Left cardiac atrium (tissue), 4 donors: ENCODE measurements around the gene ECHDC3. TPM values are rescaled to one million over a fixed set of nuclear protein-coding genes. Genes with fewer than 3 reads are reported as not detected.
"Not testable (repeated sequence)": the region's sequence is repeated elsewhere in the genome, so short reads cannot be mapped to it uniquely, and the experiment has no call there.

ENCODE experiments used
- ATAC-seq, 2 donors: fragments of 200-7000 bp; cut with Tn5 transposase; one replicate each; pipeline ENCODE4 v1.9.1; 2020; ENCODE audit warnings: mild to moderate bottlenecking in 2 of 2, moderate library complexity in 2 of 2
- DNase-seq: peaks from one replicate; pipeline ENCODE4 v3.0.0-alpha.2; 2020
- intact Hi-C, 2 donors: fragments of 100-400 bp; cut with DNase I; formaldehyde crosslinking; loops; one replicate each; pipeline versions ENCODE4 v1.14.1 to v1.15.1; 2022 to 2023
- long read RNA-seq: library from polyadenylated mRNA; unstranded; transcript quantifications from one replicate; pipeline ENCODE4 v2.0.0, GENCODE V29; 2021
- total RNA-seq, 2 donors: library from RNA; stranded (reverse); fragmentation: NEBNext Ultra II Directional; extraction: Animal tissue kit (Norgen Biotek cat#: 25700); gene quantifications; one replicate each; pipeline ENCODE4 v1.2.1, GENCODE V29; 2021
- donor health status: DM: no; HTN: yes; CAD: no.
- donor health status: DM: no; HTN: yes; CAD: no; lungs with severe emphysema.
- donor health status: DM: yes; HTN: yes; CAD: no.
- donor health status: Dilated cardiomyopathy.

The ECHDC3 gene, protein sequence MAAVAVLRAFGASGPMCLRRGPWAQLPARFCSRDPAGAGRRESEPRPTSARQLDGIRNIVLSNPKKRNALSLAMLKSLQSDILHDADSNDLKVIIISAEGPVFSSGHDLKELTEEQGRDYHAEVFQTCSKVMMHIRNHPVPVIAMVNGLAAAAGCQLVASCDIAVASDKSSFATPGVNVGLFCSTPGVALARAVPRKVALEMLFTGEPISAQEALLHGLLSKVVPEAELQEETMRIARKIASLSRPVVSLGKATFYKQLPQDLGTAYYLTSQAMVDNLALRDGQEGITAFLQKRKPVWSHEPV
- total RNA-seq = 10 to 100 TPM; 55.7 to 56.1 TPM
- long read RNA-seq, transcript ECHDC3-201 (5 exons, 1,649 nt) = major isoform, 10 of 17 reads
- long read RNA-seq, partial matches to known transcripts = 4 of 17 reads
- long read RNA-seq, other reads (novel, unspliced or antisense) = 3 of 17 reads

DNA sequence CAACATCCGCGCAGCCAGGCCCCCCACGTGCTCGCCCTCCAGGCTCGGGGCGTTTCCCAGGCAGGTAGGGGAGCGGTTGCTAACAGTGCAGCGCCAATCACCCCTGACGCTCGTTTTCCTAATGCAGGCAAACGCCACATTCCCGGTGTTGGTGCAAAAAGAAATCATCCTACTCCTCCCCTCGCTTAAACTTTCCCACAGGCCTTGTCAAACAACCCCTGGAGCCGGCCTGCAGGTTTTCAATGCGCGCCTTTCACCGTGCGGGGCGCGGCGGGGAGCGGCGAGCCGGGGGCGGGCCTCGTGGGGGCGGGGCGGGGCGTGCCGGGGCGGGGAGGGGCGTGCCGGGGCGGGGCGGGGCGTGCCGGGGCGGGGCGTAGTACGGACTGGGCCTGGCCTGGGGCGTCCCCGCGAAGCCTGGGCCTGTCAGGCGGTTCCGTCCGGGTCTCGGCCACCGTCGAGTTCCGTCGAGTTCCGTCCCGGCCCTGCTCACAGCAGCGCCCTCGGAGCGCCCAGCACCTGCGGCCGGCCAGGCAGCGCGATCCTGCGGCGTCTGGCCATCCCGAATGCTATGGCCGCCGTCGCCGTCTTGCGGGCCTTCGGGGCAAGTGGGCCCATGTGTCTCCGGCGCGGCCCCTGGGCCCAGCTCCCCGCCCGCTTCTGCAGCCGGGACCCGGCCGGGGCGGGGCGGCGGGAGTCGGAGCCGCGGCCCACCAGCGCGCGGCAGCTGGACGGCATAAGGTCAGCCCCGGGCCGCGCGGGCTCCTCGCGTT, at the start of gene ECHDC3:
ECHDC3 (plus strand) TSS at position 374 of the 770 bp plus-strand sequence; CDS start at position 569, 195 bp downstream.
- intact Hi-C loops = loop anchor here in 1 of 2 donors (5.0 kb wide), 1 partner anchor 225 kb away; no protein-coding TSS in a partner anchor
- ATAC-seq = peak; percentile 91 to 93
- DNase-seq = peak; percentile 74

DNA sequence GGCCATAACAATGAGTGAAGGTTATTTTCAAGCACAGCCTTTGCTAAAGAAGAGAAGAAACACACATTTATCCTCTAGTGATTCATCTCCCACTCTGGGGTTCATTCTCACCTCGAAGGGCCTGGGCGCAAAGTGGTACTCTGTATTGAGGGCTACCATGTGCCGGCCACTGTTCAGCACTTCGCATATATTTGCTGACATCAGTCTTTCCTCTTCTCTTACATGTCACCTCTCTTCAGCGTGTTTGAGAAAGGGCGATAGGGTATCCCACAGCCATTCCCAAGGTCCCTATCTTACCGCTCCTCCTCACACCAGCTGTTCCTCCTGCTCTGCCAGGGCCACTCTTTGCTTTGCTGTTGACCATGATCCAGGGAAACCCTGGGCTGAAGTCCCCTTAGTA, 48.8 kb upstream of the ECHDC3 start:
- DNase-seq (no peak), ATAC-seq (no peak)
- intact Hi-C loops = loop anchor here in 1 of 2 donors (5.0 kb wide), 1 partner anchor 81 kb away; the partner anchor contains the start of gene USP6NL

DNA sequence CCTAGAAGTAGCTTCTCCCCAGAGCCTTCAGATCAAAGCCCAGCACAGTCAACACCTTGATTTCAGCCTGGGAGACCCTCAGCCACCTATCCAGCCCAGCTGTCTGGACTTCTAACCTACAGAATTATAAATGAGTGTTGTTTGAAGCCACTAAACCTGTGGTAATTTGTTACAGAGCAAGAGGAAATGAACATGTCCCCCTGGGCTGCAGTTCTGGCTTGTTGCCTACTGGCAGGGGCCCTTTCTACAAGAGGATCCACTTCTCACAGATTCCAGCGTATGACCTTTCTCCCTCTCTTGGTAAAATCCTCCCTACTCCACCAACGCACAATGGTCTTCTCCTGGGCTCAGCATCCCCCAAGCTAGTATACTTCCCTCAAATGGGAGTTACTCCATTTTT, 46.4 kb upstream of the ECHDC3 start:
- intact Hi-C loops = no loop called here
- ATAC-seq (no peak), DNase-seq (no peak)

DNA sequence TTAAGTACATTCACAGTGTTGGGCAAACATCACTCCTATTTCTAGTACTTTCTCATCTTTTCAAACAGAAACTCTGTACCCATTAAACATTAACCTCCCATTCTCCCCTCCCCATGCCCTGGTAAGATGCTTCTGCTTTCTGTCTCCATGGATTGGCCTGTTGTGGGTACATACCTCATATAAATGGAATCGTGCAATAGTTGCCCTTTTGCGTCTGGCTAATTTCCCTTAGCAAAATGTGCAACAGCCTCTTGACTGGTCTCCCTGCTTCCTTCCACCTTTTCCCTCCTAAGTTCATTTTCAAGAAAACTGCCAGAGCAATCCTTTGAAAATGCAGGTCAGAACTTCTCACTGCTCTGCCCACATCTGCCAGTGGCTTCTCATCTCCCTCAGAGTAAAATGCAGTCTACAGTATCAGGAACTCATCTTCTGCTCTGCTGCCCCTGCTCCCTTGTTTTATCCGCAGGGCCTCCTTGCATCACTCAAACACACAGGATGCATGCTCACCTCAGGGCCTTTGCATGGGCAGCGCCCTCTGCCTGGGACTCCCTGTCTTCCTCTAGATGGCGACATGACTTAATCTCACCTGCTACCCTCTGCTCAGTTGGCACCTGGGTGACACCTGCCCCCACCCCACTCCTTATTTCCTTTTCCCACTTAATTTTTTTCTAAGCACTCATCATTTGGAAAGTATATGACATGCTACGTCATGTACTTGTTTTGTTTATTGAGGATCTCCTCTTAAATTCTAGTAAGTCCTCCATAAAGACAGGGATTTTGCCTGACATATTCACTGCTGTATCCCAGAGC, 44.3 kb upstream of the ECHDC3 start:
- no peak for DNase-seq
- intact Hi-C loops = no loop called here
- ATAC-seq = no peak

DNA sequence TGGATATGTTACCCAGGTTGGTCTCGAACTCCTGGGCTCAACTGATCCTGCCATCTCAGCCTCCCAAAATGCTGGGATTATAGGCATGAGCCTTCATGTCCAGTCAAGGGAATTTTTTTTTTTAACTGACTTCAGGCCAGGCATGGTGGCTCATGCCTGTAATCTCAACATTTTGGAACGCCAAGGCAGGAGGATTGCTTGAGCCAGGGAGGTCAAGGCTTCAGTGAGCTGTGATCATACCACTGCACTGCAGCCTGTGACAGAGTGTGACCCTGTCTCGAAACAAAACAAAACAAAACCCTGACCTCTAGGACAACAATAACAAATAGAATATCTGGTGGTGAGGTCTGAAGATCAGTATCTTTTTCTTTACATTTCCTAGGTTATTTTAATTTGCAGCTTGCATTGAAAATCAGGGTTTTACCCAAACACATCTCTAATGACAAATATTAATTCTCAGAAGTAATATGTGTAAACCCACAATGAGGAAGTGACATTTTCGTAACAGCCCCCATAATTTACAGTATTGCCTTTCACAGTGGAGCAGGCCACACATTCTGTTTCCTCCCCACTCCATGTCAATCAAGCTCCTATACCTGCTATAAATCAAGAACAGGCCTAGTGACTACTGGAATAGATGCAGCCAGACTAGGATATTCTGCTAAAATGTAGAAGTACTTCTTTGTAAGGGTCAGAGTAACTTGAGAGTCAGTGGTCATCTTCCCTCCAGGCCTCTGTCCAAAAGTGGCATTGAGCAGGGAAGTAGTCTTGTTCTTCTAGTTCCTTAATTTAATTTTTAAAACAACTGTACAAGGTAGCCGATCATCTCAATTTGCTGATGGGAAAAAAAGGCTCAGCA, 43.3 kb upstream of the ECHDC3 start:
- intact Hi-C loops = no loop called here
- DNase-seq = no peak
- ATAC-seq = no peak

DNA sequence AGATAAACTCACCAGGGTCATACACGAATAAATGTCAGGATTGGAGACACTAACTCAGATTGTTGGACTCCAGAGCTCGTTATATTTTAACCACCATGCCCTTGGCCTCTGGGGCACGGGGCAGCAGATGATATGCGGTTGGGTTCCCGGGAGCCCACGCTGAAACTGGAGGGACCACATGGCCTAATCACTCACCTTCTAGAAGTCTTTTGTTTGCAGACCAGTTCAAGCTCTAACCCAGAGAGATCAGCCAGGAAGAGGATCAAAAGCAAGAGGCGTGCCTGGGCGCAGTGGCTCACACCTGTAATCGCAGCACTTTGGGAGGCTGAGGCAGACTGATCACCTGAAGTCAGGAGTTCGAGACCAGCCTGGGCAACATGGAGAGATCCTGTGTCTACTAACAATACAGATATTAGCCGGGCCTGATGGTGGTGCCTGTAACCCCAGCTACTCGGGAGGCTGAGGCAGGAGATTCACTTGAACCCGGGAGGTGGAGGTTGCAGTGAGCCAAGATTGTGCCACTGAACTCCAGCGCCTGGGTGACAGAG, 42.6 kb upstream of the ECHDC3 start:
- DNase-seq (no peak), ATAC-seq (no peak)
- intact Hi-C loops = no loop called here

DNA sequence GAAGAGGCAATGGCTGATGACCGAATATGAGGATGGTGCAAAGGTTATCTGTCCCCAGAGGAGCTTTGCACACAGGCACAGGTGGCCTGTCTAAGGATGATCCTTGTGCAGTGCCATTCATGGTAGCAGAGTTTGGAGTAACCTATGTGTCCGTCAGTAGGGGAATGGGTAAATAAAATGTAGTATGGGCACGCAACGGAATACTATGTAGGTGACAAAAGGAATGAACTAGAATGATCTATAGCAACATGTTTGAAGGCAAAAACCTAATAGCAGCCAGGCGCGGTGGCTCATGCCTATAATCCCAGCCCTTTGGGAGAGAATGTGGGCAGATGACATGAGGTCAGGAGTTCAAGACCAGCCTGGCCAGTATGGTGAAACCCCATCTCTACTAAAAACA, 41.6 kb upstream of the ECHDC3 start:
- ATAC-seq (no peak), DNase-seq (no peak)
- intact Hi-C loops = no loop called here

DNA sequence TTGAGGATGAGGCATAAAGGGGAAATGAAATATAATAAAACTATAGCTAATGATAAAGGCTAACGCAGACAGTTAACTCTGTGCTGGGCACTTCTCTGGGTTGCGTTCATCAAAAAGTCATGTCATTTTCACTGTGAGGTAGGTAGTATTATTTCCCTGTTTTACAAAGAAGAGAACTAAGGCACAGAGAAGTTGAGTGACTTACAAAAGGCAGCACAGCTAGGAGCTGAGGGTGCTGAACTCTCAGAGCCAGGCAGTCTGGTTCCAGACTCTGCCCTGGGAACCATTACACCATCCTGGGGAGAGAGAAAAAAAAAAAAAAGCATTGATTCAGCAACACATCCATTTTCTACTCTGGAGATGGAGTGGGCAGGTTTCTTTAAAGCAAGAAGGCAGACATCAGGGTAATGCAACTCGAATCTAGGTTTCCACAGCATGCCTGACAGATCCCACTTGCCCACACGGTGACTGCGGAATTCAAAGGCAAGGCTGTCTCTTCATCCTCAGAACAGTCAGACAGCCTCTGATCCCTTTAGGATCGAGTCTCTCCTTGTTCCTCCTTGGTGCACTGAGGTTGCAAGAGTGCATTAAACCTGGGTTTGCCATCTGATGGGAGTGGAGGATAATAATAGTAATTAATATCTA, 40.6 kb upstream of the ECHDC3 start:
- no peak for ATAC-seq
- intact Hi-C loops = no loop called here

DNA sequence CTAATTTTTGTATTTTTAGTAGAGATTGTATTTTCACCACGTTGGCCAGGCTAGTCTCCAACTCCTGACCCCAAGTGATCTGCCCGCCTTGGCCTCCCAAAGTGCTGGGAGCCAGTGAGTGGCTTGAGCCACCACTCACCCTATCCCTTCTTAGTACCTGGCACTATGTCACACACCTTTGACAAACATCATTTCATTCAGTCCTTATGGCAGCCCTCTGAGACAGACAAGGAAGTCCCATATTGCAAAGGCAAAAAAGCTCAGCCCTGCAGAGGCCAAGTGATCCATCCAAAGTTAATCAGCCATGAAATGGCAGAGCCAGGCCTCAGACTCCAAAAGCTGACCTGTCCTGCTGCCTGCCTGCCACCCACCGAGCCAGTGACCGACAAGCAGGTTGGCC, 39.9 kb upstream of the ECHDC3 start:
- no peak for ATAC-seq
- intact Hi-C loops = no loop called here
- DNase-seq = no peak

More for the DNA sequence above, 40.6 kb upstream of the ECHDC3 start:
- DNase-seq = no peak

DNA sequence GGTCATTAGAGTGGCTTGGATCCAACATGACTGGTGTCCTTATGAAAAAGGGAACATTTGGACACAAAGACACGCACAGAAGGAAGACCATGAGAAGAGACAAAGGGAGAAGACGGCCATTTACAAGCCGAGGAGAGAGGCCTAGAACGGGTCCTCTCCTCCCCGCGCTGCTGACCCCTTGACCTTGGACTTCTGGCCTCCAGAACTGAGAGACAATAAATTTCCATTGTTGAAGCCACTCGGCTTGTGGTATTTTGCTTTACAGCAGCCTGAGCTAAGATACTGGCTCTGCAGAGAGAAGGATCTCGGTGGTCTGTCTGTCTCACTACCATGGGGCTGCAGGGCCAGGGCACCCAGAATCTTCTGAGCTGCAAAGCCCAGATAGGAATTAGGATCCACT, 38.1 kb upstream of the ECHDC3 start:
- DNase-seq = no peak
- ATAC-seq = no peak
- intact Hi-C loops = no loop called here

DNA sequence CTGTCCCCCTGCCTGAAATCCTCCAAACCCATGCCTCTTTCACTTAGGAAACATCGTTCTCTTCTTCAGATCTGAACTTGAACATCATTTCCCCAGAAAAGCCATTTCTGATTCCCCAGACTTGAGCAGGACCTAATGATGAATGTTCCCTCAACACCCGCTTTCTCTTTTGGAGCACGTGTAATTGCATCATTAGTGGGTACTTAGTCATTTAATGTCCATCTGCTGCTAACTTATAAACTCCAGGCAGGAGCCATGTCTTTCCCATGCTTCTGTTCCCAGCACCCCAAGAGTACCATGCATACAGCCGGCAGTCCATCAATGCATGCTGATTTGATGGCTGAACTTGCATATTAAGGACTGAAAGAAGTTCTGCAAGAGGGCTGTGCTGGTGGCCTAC, 36.5 kb upstream of the ECHDC3 start:
- DNase-seq (no peak), ATAC-seq (no peak)
- intact Hi-C loops = no loop called here

DNA sequence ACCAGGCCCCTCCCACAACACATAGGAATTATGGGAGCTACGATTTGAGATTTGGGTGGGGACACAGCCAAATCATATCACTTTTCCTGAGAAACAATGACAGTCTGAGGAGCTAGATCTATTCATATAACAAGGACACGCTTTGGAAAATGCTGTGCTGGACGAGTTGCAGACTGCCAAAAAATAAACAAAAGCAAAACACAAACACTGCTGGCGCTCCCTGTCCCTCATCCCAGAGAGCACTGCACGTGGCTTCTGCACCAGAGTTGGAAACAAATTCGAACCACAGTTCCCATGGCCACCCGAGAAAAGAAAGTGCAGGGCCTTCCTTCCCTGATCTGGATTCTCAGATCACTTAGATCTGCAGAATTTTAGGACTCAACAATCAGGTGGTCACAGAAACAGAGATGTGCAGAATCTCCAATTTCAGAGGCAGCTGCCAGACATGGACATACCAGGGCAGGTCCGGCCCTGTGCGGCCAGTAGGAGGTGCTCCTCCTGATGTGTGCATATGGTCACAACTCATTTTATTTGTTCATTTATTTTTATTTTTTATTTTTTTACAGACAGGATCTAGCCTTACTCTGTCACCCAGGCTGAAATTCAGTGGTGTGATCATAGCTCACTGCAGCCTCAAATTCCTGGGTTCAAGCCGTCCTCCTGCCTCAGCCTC, 35.2 kb upstream of the ECHDC3 start:
- intact Hi-C loops = no loop called here
- DNase-seq = no peak
- no peak for ATAC-seq

DNA sequence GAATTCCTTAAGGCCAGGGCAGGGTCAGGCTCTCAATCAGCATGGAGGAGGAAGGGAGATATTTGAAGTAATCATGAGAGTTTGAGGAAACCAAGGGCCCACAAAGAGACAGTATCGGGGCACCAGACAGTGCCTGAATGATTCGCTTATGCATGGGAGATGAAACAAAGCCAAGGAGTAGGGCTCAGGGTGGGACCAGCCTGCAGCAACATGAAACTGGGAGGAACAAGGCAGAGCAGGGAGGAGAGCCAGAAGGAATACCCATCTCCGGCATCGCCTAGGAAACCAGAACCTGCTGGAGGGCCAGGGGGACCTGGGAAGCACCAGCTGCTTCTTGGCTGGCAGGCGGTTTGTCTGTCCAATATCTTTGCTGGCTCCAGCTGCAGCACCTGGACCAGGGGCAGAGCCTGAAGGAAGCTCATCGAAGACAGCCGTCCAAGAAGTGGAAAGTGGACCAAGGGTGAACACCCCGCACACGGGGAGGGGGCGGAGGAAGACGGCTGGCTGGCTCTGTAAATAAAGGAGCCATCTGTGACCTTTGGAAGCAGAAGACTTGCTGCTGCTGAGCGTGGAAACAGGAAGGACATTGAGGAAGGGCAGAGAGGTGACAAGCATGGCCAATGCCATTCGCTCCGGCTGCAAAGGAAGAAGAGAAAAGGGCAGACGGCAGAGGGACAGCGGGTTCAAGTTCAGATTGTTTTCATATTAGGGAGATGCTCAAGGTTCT, 34.4 kb upstream of the ECHDC3 start:
- intact Hi-C loops = no loop called here
- ATAC-seq (no peak), DNase-seq (no peak)

DNA sequence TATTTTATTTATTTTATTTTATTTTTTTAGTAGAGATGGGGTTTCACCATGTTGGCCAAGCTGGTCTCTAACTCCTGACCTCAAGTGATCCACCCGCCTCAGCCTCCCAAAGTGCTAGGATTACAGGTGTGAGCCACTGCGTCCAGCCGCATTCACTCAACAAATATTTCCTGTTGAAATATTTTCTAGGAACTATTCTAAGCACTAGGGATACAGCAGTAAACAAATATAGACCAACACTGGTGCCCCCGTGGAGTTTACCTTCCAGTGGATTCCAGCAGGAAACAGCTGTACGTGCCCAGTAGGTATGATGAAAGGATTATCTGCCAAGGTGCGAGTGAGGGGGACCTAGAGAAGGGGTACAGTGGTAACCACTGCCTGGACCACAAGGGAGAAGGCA, 33.4 kb upstream of the ECHDC3 start:
- intact Hi-C loops, DNase-seq, ATAC-seq: not testable (repeated sequence)

DNA sequence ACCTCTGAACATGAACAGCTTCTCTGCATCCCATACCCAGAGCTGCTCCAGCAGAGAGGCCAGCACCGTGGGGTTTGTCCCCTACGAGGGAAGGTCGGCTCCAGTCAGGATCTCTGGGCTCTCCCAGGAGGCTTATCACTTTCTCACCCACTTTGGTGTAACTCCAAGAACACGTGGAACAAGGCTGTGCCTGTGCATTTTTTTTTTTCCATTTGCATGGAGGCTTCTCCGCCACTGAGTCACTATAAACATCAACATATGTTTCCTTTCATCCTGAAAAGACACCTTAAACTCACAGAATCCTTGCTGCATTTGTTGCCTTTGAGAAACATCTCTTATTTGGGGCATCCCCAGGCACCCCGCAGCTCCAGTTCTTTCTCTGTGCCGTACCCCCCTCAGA, 29.4 kb upstream of the ECHDC3 start:
- no peak for DNase-seq
- ATAC-seq = no peak
- intact Hi-C loops = no loop called here

DNA sequence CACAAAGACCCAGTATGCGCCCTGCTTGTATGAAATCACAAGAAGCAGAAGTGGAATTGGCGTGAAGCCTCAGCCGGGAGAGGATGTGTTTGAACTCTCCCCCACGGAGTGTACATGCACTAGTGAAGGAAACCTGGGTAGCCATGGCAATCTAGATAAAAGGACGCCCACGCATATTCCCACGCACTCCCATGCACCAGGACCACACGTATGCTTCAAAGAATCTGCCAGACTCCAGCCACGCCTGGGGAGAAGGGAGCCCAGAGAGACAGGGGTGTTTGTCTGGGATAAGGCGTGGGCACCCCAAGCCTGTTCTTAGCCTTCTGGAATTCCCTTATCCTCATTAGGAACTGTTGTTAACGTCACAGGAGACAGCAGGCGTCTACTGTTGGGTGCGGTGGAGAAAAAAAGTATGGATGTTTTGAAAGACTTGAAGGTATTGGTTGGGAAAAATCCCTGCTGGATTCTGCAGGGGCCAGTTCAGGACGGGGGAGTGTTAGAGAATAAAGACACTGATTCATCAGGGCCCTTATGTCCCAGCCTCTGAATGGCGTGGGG, 28.9 kb upstream of the ECHDC3 start:
- intact Hi-C loops = no loop called here
- ATAC-seq (peak; percentile 43 to 91), DNase-seq (peak; percentile 56)
